Suprapubic skin (tissue), 4 donors: ENCODE measurements around the gene UBE2D2. TPM values are rescaled to one million over a fixed set of nuclear protein-coding genes. Genes with fewer than 3 reads are reported as not detected.
"Not testable (repeated sequence)": the region's sequence is repeated elsewhere in the genome, so short reads cannot be mapped to it uniquely, and the experiment has no call there.

ENCODE experiments used
- DNase-seq, 2 donors: peaks; one replicate each; pipeline ENCODE4 v3.0.0-alpha.2; 2019; ENCODE audit warnings: low spot score in 2 of 2
- H3K27ac ChIP-seq: fragments of 200-600 bp; sonication (generic); one replicate; pipeline ENCODE4 v1.5.1; 2019
- H3K27me3 ChIP-seq: fragments of 200-600 bp; sonication (generic); one replicate; pipeline ENCODE4 v1.5.1; 2019
- H3K36me3 ChIP-seq: fragments of 200-600 bp; sonication (generic); one replicate; pipeline ENCODE4 v1.5.1; 2019
- H3K4me1 ChIP-seq: fragments of 200-600 bp; sonication (generic); one replicate; pipeline ENCODE4 v1.5.1; 2019
- H3K4me3 ChIP-seq: fragments of 200-600 bp; sonication (generic); one replicate; pipeline ENCODE4 v1.5.1; 2019; ENCODE audit warnings: mild to moderate bottlenecking
- H3K9me3 ChIP-seq: fragments of 200-600 bp; sonication (generic); one replicate; pipeline ENCODE4 v1.5.1; 2019
- EP300 ChIP-seq: sonication (generic); formaldehyde crosslinking; IDR thresholded peaks from one replicate; pipeline ENCODE4 v1.6.1; 2017; ENCODE audit warnings: antibody characterized with exemption
- POLR2A ChIP-seq, 2 donors: fragments of 450-650 bp; IDR thresholded peaks; one replicate each; pipeline ENCODE4 v1.6.1; 2017; ENCODE audit warnings: antibody characterized with exemption in 2 of 2, mild to moderate bottlenecking in 2 of 2, moderate library complexity in 2 of 2
- POLR2AphosphoS5 ChIP-seq, 3 donors: sonication (generic); formaldehyde crosslinking; IDR thresholded peaks; one replicate each; pipeline ENCODE4 v1.6.1; 2017; ENCODE audit warnings: antibody characterized with exemption in 3 of 3
- WGBS: methylation state at CpG from one replicate; pipeline ENCODE4 v1.1.5; 2018; 5-methylcytosine and 5-hydroxymethylcytosine counted together
- total RNA-seq, 4 donors: library from RNA; depleted of rRNA; stranded (reverse); fragments of >200 nt; gene quantifications; one replicate each; pipeline ENCODE4 v1.1.0, GENCODE V29; 2016
- TF ChIP-seq, protein P1 (sequence below), 2 donors: fragments of 200-600 bp in 1 of 2; fragments of 450-650 bp in 1 of 2; sonication (generic) in 1 of 2; IDR thresholded peaks; one replicate each; pipeline ENCODE4 v1.5.1; 2016 to 2019; ENCODE audit warnings: antibody characterized with exemption in 2 of 2, mild to moderate bottlenecking in 1 of 2, moderate library complexity in 1 of 2

The UBE2D2 gene
- total RNA-seq, 4 donors from 2014 or later: 56.6 to 70.2 (median 58.0) TPM

DNA sequence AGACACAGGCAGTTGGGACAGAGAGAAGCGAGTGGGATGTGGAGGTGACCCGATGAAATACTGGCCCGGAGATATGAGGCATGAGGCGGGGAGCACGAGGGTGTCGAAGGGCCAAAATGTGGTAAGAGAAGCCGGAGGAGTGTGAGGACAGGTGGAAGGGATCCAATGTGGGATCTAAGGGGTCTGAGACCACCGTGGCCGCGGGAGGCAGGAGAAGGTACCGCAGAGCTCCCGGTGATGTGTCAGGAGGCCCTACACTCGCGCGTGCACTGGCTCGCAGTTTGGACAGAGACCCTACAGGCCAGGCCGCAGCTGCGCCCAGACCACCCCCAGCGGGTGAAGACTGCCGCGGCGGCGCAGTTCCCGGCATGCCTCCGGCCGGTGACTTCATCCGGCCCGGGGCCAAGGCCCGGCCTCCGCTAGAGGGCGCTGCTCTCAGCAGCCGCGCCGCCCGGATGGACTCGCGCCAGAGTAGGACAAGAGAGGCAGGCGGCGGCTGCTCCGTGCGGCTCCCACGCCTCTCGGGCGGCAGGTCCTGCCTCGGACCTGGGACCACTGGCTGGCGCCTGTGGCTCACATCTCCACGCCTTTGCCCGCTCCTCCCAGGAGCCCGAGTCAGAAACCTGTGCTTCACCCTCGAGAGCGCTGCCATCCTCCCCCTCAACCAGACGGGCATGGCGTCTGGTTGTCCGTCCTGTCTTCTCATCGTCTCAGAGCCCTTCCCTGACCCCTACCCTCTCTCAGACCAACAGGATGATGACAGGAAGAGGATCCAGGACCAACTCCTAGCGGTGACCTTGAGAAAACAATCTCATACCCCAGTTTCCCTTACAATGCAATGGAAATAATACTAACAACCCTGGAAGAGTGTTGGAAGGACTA, 43.2 kb upstream of the UBE2D2 start:
- H3K4me3 ChIP-seq: peak overlapping the region; percentile 68
- TF ChIP-seq POLR2AphosphoS5 (IDR thresholded peaks at IDR 0.05) (peak; percentile 24 to 81 (median 62)), EP300 (no peak), POLR2A (IDR thresholded peaks at IDR 0.05) (peak in 1 of 2 donors; percentile 37)
- TF ChIP-seq, protein P1, sequence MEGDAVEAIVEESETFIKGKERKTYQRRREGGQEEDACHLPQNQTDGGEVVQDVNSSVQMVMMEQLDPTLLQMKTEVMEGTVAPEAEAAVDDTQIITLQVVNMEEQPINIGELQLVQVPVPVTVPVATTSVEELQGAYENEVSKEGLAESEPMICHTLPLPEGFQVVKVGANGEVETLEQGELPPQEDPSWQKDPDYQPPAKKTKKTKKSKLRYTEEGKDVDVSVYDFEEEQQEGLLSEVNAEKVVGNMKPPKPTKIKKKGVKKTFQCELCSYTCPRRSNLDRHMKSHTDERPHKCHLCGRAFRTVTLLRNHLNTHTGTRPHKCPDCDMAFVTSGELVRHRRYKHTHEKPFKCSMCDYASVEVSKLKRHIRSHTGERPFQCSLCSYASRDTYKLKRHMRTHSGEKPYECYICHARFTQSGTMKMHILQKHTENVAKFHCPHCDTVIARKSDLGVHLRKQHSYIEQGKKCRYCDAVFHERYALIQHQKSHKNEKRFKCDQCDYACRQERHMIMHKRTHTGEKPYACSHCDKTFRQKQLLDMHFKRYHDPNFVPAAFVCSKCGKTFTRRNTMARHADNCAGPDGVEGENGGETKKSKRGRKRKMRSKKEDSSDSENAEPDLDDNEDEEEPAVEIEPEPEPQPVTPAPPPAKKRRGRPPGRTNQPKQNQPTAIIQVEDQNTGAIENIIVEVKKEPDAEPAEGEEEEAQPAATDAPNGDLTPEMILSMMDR (IDR thresholded peaks at IDR 0.05): peak; percentile 85 to 99
- H3K36me3 ChIP-seq: no peaks in the 10 kb centered on the region
- peaks cover 18% of the 10 kb centered on the region for H3K4me1 ChIP-seq
- peak overlapping the region; percentile 75 for H3K27ac ChIP-seq
- no peaks in the 10 kb centered on the region for H3K27me3 ChIP-seq
- no peaks in the 10 kb centered on the region for H3K9me3 ChIP-seq
- DNase-seq: peak; percentile 92 to 93
- WGBS: 8% methylated on average over 32 of the region's 56 CpGs

DNA sequence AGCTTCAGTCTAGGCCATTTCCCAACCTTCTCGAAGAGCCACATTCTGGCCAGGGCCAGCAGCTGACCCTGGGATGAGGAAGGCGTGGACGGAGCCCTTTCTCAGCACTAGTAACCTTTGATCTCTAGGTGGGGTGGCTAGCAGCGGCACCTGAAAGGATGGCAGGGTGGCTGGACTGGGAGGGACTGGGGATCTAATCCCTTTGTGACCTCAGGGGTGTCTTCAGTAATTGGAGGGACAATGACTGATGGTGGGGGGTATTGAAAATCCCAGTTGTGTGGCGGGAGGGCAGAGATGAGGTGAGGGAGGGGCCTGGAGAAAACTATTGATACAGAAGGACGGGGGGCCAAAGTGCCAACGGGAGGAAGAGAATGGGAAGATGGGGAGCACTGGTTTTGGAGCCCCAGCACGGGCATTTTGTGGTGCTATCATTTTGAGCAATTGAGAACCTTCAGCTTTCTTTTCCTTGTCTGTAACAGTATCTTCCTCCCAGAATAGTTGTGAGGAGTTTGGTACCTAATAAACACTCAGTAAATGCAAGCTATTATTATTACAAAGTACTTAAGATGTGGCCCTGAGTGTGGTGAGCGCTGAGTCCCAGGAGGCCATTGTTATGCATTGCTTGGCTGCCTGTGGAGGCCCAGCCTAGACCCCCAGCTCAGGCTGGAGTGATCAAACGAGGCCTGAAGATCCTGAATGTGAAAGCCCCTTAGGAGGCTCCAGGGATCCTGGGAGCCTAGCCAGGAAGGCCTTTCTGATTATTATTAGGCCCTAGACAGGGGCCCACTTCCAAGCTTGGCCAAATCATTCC, 37.3 kb upstream of the UBE2D2 start:
- no peak overlapping the region for H3K4me3 ChIP-seq
- H3K9me3 ChIP-seq: no peaks in the 10 kb centered on the region
- no peak for TF ChIP-seq POLR2A (IDR thresholded peaks at IDR 0.05)
- no peaks in the 10 kb centered on the region for H3K36me3 ChIP-seq
- no peaks in the 10 kb centered on the region for H3K27me3 ChIP-seq
- WGBS: 88% methylated on average over 10 of the region's 10 CpGs
- DNase-seq: no peak
- no peaks in the 10 kb centered on the region for H3K4me1 ChIP-seq
- H3K27ac ChIP-seq: no peak overlapping the region

DNA sequence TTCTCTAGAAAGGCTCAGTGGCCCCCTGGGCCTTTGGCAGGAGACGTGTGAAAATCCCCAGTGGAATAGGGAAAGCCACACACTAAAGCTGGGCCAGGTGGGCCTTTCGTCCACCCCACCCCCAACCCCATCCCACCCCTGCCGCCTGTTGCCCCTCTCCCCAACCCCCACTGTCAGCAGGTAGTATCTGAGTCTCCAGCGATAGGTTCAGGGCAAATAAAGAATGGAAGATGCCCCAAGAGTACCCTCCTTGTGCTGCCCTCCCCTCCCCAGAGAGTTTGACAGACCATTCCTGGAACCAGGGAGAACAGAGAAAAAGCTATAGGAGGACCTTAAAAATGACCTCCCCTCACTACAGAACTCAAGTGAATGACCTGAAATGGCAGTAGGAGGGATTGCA, 36.7 kb upstream of the UBE2D2 start:
- DNase-seq: no peak
- H3K36me3 ChIP-seq: no peaks in the 10 kb centered on the region
- no peak overlapping the region for H3K27ac ChIP-seq
- no peak for TF ChIP-seq POLR2AphosphoS5 (IDR thresholded peaks at IDR 0.05)
- no peak for TF ChIP-seq EP300
- TF ChIP-seq, protein P1 (IDR thresholded peaks at IDR 0.05): no peak
- no peak for TF ChIP-seq POLR2A (IDR thresholded peaks at IDR 0.05)
- H3K27me3 ChIP-seq: no peaks in the 10 kb centered on the region
- 89% methylated on average over 3 of the region's 4 CpGs for WGBS
- H3K4me1 ChIP-seq: no peaks in the 10 kb centered on the region
- H3K4me3 ChIP-seq: no peak overlapping the region
- no peaks in the 10 kb centered on the region for H3K9me3 ChIP-seq

DNA sequence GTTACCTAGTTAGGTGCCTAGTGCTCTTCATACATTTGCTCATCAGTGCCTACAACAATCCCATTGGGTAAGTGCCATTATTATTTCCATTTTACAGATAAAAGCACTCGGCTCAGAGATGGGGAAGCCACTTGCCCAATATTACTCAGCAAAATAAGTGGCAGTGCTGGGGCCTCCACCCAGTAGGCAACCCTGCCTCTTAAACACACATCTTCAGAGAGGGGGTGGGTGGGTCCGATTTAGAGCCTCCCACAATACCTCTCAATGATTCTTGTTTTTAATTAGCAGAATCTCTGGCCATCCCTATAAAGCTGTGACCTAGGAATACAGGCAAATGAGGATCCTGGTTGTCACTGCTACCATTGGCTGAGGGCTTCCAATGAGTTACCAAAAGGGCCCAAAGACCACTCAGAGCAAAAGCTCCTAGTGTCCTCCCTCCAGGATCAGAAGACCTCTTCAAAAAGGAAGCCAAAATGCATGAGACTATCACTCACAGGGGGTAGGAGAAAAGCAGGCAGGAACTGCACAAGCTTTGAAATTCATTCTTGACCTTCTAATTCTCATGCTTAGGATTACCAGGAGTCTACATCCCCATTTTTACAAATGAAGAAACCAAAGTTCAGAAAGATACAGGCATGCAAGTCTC, 36.1 kb upstream of the UBE2D2 start:
- Histone ChIP-seq H3K4me1 (no peaks in the 10 kb centered on the region), H3K4me3 (no peak overlapping the region), H3K27ac (no peak overlapping the region), H3K36me3 (no peaks in the 10 kb centered on the region), H3K9me3 (no peaks in the 10 kb centered on the region), H3K27me3 (no peaks in the 10 kb centered on the region)
- no peak for DNase-seq
- 57% methylated on average over 2 of the region's 2 CpGs for WGBS
- TF ChIP-seq POLR2AphosphoS5 (IDR thresholded peaks at IDR 0.05): no peak
- TF ChIP-seq, protein P1 (IDR thresholded peaks at IDR 0.05): no peak

DNA sequence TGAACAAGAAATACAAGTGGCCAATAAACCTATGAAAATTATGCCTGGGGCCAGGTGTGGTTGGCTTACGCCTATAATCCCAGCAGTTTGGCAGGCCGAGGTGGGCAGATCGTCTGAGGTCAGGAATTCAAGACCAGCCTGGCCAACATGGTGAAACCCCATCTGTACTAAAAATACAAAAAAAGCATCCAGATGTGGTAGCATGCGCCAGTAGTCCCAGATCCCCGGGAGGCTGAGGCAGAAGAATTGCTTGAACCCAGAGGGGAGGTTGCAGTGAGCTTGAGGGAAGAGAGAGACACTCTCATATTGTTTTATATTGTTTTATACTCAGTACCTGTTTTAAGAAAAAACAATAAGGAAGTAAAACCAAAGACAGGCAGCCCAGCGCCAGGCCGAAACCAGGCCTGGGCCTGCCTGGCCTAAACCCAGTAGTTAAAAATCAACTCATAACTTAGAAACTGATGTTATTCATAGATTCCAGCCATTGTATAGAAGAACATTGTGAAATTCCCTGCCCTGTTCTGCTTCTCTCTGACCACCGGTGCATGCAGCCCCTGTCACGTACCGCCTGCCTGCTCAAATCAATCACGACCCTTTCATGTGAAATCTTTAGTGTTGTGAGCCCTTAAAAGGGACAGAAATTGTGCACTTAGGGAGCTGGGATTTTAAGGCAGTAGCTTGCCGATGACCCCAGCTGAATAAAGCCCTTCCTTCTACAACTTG, 35.4 kb upstream of the UBE2D2 start:
- not testable (repeated sequence) for DNase-seq, H3K27ac ChIP-seq, H3K36me3 ChIP-seq, H3K4me1 ChIP-seq, H3K4me3 ChIP-seq, H3K9me3 ChIP-seq, H3K27me3 ChIP-seq
- 79% methylated on average over 12 of the region's 12 CpGs for WGBS

DNA sequence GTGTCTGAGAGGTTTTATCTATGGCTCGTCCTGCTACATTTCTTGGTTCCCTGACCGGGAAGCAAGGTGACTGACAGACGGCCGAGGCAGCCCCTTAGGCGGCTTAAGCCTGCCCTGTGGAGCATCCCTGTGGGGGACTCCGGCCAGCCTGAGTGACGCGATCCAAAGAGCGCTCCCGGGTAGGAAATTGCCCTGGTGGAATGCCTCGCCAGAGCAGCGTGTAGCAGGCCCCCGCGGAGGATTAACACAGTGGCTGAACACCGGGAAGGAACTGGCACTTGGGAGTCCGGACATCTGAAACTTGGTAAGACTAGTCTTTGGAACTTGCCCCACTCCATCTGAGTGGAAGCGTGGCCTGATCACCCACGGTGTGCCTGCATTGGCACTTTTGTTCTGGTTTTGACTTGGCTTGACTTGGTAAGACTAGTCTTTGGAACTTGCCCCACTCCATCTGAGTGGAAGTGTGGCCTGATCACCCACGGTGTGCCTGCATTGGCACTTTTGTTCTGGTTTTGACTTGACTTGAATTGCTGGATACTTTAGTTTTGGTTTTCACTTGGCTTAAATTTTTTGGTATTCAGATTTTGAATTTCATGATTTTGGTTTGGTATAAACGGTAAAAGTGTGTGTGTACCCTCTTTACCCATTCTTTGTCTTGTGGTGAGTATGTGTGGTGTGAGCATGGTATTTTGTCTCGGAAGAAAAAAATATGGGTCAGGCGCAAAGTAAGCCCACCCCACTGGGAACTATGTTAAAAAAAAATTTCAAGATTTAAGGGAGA, 34.6 kb upstream of the UBE2D2 start:
- not testable (repeated sequence) for H3K9me3 ChIP-seq, H3K4me1 ChIP-seq, DNase-seq, H3K36me3 ChIP-seq, H3K27me3 ChIP-seq, H3K27ac ChIP-seq, H3K4me3 ChIP-seq
- 84% methylated on average over 18 of the region's 22 CpGs for WGBS

DNA sequence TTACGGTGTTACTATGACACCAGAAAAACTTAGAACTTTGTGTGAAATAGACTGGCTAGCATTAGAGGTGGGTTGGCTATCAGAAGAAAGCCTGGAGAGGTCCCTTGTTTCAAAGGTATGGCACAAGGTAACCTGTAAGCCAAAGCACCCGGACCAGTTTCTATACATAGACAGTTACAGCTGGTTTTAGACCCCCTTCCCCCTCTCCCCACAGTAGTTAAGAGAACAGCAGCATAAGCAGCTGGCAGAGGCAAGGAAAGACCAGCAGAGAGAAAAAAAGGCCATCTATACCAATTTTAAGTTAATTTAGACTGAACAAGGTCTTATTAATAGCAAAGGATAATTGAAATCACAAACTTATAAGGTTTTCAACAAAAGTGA, 34.1 kb upstream of the UBE2D2 start:
- not testable (repeated sequence) for H3K9me3 ChIP-seq, H3K4me1 ChIP-seq, H3K27me3 ChIP-seq, H3K27ac ChIP-seq, H3K4me3 ChIP-seq, DNase-seq, H3K36me3 ChIP-seq
- 82% methylated on average over 2 of the region's 2 CpGs for WGBS

DNA sequence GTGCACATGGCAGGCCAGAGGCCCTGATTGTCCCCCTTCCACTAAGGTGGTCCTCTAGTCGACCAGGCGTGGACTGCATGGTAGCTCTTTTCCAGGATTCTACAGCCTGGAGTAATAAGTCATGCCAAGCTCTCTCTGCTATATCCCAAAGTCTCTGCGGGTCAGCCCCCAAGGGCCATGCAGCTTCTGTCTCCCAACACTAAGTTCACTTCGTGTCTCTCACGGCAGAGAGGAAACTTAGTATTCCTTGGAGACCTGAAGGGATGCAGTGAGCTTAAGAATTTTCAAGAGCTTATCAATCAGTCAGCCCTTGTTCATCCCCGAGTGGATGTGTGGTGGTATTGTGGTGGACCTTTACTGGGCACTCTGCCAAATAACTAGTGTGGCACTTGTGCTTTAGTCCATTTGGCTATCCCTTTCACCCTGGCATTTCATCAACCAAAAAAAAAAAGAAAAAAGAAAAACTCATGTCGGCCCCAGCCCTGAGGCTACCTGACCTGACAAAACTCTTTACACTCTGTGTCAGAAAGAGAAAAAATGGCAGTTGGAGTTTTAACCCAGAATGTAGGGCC, 33.2 kb upstream of the UBE2D2 start:
- not testable (repeated sequence) for H3K27me3 ChIP-seq, H3K36me3 ChIP-seq, DNase-seq, H3K9me3 ChIP-seq, H3K27ac ChIP-seq, H3K4me3 ChIP-seq, H3K4me1 ChIP-seq
- 75% methylated on average over 7 of the region's 7 CpGs for WGBS
